Activated CD8-positive, alpha-beta memory T cell treated with anti-CD3 and anti-CD28 coated beads for 1 hour (primary cell): ENCODE measurements around the gene RAB8A.

Experiments
- DNase-seq, 2 donors: peaks; one replicate each; pipeline ENCODE4 v3.0.0-alpha.2; 2020; ENCODE audit warnings: low read depth in 1 of 2; ENCODE audit errors: extremely low read depth in 1 of 2

The RAB8A gene

GRCh38 chr19:16111160-16111908 lies at the start of gene RAB8A:
Gene RAB8A, plus strand, starts transcription at chr19:16111889. Its CDS starts 13 bp downstream, at chr19:16111902.
- DNase-seq = peak; percentile 95 to 99

DNA sequence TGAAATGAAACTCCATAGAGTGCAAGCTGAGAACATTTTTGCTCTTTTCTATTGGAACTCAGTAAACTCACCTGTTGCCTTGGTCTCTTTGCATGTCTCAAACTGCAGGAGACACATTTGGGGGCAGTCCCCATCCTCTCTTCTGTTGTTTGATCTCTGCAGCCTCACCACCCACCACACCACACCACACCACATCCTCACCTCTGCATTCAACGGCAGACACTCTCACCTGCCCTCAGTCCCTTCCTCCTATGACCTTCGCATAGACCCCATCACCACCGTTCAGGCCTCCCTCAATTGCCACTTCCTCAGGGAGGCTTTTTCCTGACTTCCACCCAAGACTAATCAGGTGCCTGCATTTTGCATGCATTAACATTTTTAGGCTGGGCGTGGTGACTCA lies 49.7 kb upstream of the RAB8A start:
- DNase-seq = no peak

DNA sequence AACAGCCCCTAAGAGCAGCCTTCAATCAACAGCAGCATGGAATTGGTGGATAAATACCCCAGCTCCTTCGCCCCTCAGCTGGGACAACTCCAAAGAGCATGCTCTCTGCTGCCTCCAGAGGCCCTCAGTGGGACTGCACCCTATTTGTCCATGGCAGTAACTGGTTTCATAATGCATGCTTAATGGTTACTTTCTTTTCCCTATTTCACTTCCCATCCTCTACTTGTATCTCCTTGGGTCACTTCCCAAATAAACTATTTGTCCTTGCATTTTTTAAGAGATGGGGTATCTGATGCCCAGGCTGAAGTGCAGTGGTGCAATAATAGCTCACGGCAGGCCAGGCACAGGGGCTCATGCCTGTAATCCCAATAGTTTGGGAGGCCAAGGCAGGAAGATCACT lies 48.9 kb upstream of the RAB8A start:
- no peak for DNase-seq

GRCh38 chr19:16064209-16064889 lies 47.3 kb upstream of the RAB8A start:
- no peak for DNase-seq

DNA sequence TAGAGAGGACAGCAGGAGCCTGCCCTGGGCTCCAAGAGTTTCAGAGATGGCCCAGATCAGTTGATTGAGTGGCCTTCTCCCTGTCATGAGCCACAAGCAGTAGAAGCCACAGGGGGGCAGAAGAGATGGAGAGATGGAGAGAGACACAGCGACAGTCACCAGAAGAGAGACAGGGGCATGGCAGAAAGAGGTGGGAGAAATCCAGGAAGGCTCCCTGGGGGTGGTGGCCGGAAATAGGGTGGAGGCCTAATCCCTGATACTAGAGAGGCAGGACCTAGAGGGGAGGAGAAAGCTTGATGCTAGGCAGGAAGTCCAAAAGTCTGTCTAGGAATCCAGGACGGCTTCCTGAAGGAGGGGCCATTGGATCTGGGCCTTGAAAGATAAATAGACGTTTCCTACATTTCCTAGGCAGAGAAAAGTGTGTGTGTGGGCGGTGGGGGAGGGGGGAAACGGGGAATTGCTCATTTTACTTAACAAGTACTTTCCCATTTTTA lies 45.0 kb upstream of the RAB8A start:
- DNase-seq = no peak

- no peak for DNase-seq
These were observed 44.3 kb upstream of the RAB8A start for GRCh38 chr19:16067205-16067938.

DNA sequence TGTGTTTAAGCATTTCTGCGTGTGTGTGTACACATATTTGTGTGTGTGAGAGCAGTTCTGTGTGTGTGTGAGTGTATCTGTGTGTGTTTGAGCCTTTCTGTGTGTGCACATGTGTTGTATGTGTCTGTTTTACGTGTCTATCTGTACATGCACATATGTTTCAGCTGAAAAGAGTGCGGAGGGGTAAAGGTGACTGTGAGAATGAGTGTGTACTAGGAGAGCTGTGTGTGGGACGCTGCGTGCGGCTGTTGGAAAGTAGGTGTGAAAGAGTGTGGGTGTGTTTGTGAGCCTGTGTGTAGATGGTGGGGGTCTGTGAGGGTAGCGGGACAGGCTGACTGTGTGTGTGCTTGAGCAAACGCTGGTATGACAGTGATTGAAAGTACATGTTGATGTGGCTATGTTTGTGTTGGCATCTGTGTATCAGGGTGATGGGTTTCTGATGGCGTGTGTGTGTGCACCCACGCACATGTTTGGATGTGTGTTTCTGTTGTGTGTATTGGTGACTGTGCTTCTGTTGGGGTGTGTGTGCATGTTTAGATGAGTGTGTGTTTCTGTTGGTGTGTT lies 42.9 kb upstream of the RAB8A start:
- no peak for DNase-seq

- no peak for DNase-seq
These were observed 41.8 kb upstream of the RAB8A start for GRCh38 chr19:16069813-16070365.

DNA sequence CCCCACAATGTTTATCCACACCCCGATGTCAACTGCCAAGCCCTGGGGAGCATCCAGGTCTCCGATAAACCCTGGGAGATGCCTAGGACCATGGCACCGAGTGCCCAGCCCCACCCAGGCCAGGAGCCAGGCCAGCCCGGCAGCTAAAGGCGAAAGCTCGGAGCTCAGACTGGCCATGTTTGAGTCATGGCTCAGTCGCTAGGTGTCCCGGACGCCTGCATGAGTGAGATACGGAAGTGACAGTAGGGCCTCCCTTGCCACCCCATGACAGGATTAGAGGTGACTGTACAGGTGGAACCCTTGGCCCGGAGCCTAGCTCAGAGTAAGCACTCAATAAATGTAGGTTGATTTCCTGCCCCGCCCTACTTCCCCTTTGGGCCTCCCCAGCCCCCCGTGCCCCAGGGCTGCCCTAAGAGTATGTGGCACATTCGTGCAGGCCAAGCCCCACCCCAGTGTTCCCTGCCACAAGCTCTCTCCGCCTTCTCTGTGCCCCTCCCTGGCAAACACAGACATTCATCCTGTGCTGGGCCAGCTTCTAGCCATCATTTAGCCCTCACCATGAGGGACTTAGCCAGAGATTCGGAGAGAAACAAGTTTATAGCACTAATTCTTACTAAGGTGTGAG lies 41.2 kb upstream of the RAB8A start:
- DNase-seq = peak; percentile 72 to 75

- no peak for DNase-seq
These were observed 40.5 kb upstream of the RAB8A start for GRCh38 chr19:16071072-16071691.

DNA sequence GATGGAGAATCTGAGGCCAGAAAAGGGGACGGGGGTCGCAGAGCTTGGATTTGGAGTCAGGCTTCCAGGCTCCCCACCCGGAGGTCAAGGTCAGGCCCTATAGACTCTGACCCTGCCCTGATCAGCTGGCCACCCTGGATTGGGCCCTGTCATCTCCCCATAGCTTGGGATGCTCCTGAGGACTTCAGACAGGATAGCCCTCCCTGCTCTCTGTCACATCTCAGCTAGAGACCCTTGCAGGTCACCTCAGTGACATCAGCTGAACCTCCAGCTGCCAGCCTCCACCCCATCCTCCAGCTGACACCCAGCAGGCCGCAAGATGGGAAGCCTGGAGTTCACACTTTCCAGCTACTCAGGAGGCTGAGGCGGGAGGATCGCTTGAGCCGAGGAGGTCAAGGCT lies 38.2 kb upstream of the RAB8A start:
- no peak for DNase-seq

DNA sequence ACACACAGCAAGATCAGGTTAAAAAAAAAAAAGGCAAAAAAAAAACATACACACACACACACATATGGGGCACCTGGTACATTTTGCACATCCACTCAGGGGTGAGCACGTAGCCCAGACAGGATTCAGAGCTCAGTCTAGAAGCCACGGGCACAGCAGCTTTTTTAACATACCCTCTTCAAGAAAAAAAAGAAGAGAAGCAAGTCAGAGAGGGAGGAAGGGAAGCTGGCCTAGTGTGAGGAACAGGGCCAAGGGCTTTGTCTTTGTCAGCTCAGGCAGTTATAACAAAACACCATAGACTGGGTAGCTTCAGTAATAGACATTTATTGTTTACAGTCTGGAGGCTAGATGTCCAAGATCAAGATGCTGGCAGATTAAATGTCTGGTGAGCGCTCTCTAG lies 37.7 kb upstream of the RAB8A start:
- no peak for DNase-seq

DNA sequence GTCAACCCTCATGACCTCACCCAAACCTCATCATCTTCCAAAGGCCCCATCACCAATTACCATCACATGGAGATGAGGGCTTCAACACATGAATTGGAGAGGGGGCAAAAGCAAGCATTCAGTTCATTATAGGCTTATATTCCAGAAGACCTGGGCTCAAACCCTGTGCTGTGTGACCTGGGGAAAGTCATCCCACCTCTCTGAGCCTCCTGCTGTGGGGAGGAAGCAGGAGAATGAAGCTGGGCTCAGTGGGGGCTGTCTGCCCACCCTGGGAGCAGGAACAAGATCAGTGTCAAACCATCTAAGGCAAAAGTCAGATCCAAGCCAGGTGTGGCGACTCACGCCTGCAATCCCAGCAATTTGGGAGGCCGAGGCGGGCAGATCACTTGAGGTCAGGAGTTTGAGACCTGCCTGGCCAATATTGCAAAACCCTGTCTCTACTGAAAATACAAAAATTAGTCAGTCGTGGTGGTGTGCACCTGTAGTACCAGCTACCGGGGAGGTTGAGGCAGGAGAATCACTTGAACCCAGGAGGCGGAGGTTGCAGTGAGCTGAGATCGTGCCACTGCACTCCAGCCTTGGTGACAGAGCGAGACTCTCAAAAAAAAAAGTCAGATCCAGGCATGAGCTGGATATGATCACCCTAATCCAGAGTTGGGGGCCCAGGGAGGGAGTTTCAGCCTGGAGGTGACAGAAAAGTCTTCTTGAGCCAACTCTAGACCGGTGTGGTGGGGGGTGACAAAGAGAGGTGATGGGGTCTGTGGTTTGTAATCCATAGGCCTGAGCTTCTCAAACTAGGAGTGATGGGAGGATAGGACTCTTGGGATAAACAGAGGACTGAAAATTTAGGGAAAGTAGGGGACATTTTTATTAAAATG lies 37.0 kb upstream of the RAB8A start:
- no peak for DNase-seq

DNA sequence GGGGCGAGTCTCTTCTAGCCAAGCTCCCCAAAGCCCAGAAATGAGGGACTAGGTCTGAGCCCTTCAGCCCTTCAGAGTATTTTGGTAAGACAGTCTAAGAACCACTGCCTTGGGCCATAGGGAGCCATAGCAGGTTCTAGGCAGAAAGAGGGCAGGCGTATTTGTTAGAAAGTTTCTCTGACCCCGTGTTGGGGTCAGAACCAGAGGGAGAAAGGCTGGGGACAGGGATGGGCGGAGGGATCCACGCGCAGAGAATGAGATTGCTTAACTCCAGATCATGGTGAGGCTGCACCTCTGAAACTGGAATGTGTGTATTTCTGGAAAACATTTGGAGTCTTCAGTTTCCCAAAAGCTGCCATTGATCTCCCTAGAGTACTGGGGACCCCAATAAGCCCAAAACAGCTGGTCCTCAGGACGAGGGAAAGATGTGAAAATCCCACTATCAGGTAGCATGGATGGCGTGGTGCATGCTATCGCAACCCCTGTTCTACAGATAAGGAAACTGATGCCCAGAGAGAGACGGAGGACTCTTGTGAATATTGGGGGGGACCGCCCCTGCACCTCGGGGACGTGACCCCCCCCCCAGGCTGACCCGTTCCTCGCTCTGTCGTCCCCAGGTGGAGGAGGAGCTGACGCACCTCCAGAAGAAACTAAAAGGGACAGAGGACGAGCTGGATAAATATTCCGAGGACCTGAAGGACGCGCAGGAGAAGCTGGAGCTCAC lies 36.1 kb upstream of the RAB8A start:
- no peak for DNase-seq

DNA sequence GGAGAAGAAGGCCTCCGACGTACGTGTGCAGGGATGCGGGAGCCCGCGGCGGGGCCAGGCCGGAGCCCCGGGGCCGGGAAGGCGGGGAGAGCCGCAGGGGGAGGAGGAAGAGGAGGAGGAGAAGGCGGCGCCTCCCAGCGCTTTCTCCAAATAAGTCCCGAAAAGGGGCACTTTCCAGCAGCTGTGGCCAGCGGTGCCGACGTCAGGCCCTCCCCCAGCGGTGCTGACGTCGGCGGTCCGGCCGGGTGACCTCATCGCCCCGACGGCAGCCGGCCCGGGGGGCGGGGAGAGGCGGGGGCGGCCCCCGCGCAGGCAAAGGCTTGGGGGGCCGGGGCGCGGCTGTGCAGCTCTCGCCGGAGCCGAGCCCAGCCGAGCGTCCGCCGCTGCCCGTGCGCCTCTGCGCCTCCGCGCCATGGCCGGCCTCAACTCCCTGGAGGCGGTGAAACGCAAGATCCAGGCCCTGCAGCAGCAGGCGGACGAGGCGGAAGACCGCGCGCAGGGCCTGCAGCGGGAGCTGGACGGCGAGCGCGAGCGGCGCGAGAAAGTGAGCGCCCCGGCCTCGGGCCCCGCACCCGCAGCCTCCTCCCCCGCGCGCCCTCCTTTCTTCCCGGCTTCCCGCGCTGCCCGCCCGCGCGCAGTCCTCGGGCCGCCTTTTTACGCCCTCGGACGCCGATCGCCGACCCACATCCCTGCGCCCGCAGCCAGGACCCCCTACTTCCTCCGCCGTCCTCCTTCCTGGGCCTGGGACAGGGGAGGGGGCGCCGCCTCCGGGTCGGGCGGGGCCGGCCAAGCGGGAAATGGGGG lies 35.3 kb upstream of the RAB8A start, which contains the start of gene TPM4:
Gene TPM4 (plus strand): TSS at position 342 of the 804 bp plus-strand sequence. CDS start 71 bp downstream, at position 413.
- DNase-seq = peak; percentile 75 to 79

DNA sequence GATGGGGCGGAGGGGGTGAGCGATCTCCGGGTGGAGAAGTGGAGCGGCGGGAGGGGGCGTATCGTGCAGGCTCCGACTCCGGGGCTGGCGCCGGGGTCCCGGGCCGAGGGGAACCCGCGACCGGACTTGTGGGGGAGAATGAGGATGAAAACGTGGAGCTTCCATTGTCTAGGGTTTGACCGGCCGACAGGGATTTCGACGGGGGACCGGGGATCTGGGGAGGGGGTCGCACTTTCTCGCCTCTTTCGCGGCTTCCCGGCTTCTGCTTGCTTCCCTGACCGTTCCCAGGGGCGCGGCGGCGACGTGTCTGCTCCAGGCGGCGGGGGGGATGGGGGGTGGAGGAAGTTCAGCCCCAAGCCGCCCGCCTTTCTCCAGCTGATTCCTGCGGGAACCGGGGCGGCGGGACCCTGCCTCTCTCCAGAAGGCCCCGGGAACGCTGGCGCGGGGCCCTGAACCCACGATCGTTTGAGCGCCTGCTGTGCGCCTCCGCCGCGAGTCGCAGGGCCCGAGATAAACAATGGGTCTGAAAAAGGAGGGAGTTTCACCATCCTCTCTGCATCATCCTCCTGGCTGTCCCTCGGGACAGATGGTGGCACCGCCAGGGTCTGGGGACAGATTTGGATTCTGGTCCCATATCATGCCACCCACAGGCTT lies 34.6 kb upstream of the RAB8A start:
- DNase-seq = no peak
